ENCODE measurements around the gene STAC3. TPM values are rescaled to one million over a fixed set of nuclear protein-coding genes. Genes with fewer than 3 reads are reported as not detected.

Gene STAC3
- total and polyA plus RNA-seq, 2 experiments from 2014 or later: 0.48 to 3.0 TPM

DNA sequence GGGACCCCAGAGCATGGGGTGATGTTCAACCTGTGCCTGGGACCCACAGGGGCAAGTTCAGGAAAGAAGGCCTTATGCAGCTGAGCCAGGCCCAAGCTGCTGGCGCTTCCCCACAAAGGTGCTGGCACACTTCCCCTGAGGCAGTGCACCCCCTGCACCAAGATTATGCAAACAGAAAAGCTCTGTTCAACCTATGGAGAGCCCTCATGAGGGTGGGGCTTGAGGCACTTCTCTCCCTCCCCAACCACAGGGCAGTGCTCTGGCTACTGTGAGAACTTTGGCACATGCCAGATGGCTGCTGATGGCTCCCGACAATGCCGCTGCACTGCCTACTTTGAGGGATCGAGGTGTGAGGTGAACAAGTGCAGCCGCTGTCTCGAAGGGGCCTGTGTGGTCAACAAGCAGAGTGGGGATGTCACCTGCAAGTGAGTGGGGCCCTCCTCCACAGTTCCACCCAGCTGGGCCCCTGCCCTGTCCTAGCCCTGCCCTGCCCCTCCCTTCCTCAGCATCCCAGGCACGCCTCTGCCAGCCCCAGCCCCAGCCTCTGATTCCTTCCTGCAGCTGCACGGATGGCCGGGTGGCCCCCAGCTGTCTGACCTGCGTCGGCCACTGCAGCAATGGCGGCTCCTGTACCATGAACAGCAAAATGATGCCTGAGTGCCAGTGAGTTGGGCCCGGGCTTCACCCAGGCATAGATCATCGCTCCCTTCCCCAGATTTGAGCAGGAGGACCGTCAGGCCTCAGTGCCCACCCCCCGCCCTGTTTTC is 39.9 kb downstream of the STAC3 start (continued):
- TF ChIP-seq ZNF462 (CRISPR knock-in tag; IDR thresholded peaks at IDR 0.05) (no peak), CREB1 (CRISPR knock-in tag; IDR thresholded peaks at IDR 0.05; ENCODE audit: low read depth) (no peak), ZNF331 (CRISPR knock-in tag; IDR thresholded peaks at IDR 0.05; ENCODE audit: low read depth) (no peak), JUNB (IDR thresholded peaks at IDR 0.05; ENCODE audit: unreplicated experiment) (no peak), ZNF114 (CRISPR knock-in tag; IDR thresholded peaks at IDR 0.05) (no peak), EZH2 (IDR thresholded peaks at IDR 0.05; ENCODE audit: low read depth, unreplicated experiment) (no peak)

DNA sequence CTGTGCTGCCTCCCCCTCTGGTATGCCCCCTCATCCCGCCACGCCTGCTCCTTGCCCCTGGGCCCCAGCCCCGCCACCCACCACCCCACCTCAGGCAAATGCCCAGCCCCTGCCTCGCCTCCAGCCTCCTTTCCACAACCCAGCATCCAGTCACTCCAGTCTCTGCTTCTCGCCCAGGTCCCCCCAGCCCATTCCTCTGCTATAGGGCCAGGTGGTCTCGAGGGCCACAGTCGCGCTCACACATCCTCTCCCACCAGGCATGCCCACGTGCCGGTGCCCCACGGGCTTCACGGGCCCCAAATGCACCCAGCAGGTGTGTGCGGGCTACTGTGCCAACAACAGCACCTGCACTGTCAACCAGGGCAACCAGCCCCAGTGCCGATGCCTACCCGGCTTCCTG is 40.5 kb downstream of the STAC3 start:
- DNase-seq (ENCODE audit: low spot score): no peak
- Histone ChIP-seq H3K4me3 (no peak overlapping the region), H3K9me2 (ENCODE audit: insufficient read depth) (no peaks in the 10 kb centered on the region), H2AFZ (no peak overlapping the region), H3K27me3 (ENCODE audit: insufficient read depth) (peaks cover 21% of the 10 kb centered on the region), H4K20me1 (replicated peaks; ENCODE audit: insufficient read depth) (0 out of 2 replicates have a peak, but pooled peaks cover 7% of the 10 kb centered on the region), H3K36me3 (ENCODE audit: insufficient read depth) (peaks cover 5% of the 10 kb centered on the region; the same call in 1 of the 2 replicates), H3K79me2 (replicated peaks; ENCODE audit: insufficient read depth) (no peaks in the 10 kb centered on the region), H3F3A (replicated peaks; ENCODE audit: low read depth) (0 out of 2 replicates have a peak, but pooled peaks cover 18% of the 10 kb centered on the region), H3K4me2 (no peak overlapping the region), H3K27ac (ENCODE audit: low read depth) (no peak overlapping the region), H3K4me1 (ENCODE audit: insufficient read depth) (peaks cover 20% of the 10 kb centered on the region)
- no peak for ATAC-seq
- H3K36me3 Mint-ChIP-seq (ENCODE audit: low read depth): peaks cover 57% of the 10 kb centered on the region
- no peak overlapping the region for H3K4me3 Mint-ChIP-seq
- no peak overlapping the region for H3K27ac Mint-ChIP-seq
- H3K9me3 Mint-ChIP-seq: no peaks in the 10 kb centered on the region; the same call in 1 of the 3 replicates
- peaks cover 23% of the 10 kb centered on the region for H3K4me1 Mint-ChIP-seq
- peaks cover 35% of the 10 kb centered on the region for H3K27me3 Mint-ChIP-seq (ENCODE audit: insufficient read depth, low read depth, poor library complexity)
- TF ChIP-seq EZH2phosphoT487 (IDR thresholded peaks at IDR 0.05; ENCODE audit: unreplicated experiment) (no peak), REST (IDR thresholded peaks at IDR 0.05; ENCODE audit: unreplicated experiment) (no peak), ZNF114 (CRISPR knock-in tag; IDR thresholded peaks at IDR 0.05) (no peak), JUNB (IDR thresholded peaks at IDR 0.05; ENCODE audit: unreplicated experiment) (no peak), NANOG (IDR thresholded peaks at IDR 0.05; ENCODE audit: borderline replicate concordance) (no peak), POLR2AphosphoS5 (IDR thresholded peaks at IDR 0.05; ENCODE audit: low read depth) (no peak), CREB1 (CRISPR knock-in tag; IDR thresholded peaks at IDR 0.05; ENCODE audit: low read depth) (no peak), STAT1 (IDR thresholded peaks at IDR 0.05; ENCODE audit: unreplicated experiment) (no peak)
- TF ChIP-seq, protein P1, sequence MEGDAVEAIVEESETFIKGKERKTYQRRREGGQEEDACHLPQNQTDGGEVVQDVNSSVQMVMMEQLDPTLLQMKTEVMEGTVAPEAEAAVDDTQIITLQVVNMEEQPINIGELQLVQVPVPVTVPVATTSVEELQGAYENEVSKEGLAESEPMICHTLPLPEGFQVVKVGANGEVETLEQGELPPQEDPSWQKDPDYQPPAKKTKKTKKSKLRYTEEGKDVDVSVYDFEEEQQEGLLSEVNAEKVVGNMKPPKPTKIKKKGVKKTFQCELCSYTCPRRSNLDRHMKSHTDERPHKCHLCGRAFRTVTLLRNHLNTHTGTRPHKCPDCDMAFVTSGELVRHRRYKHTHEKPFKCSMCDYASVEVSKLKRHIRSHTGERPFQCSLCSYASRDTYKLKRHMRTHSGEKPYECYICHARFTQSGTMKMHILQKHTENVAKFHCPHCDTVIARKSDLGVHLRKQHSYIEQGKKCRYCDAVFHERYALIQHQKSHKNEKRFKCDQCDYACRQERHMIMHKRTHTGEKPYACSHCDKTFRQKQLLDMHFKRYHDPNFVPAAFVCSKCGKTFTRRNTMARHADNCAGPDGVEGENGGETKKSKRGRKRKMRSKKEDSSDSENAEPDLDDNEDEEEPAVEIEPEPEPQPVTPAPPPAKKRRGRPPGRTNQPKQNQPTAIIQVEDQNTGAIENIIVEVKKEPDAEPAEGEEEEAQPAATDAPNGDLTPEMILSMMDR (conservative IDR thresholded peaks at IDR 0.05; ENCODE audit: low read depth in 2 of 2): no peak

Data from GM23338 (cell line).